Keratinocyte (primary cell): ENCODE results near the gene FAM83G. TPM values are rescaled to one million over a fixed set of nuclear protein-coding genes. Genes with fewer than 3 reads are reported as not detected.

Source experiments
- DNase-seq: peaks from one replicate; pipeline ENCODE4 v3.0.0-alpha.2; 2011; ENCODE audit warnings: low read depth, missing footprints, low spot score
- FAIRE-seq: peaks from 2 replicates; lab custom pipeline; 2011; peaks lifted over from hg19 to GRCh38; lab: Jason Lieb, UNC
- H2AFZ ChIP-seq: 2 replicates; pipeline ENCODE4 v1.6.0; 2012; ENCODE audit warnings: low read length, control low read depth, inconsistent platforms; ENCODE audit not compliant: control insufficient read depth
- H3K27ac ChIP-seq: 2 replicates; pipeline ENCODE4 v1.5.1; 2011; ENCODE audit warnings: low read length; ENCODE audit not compliant: control insufficient read depth, insufficient read depth
- H3K27me3 ChIP-seq: 3 replicates; pipeline ENCODE4 v1.6.0; 2011; ENCODE audit warnings: low read length; ENCODE audit not compliant: control insufficient read depth, insufficient read depth; ENCODE audit errors: extremely low read depth
- H3K36me3 ChIP-seq, 2 experiments: 2 replicates in 1 of 2; 3 replicates in 1 of 2; pipeline ENCODE4 v1.5.1; 2011; ENCODE audit warnings: low read length in 2 of 2, mild to moderate bottlenecking in 1 of 2; ENCODE audit not compliant: control insufficient read depth in 2 of 2, insufficient read depth in 2 of 2; ENCODE audit errors: extremely low read depth in 1 of 2
- H3K4me1 ChIP-seq: 3 replicates; pipeline ENCODE4 v1.5.1; 2011; ENCODE audit warnings: low read length; ENCODE audit not compliant: control insufficient read depth, insufficient read depth; ENCODE audit errors: extremely low read depth
- H3K4me2 ChIP-seq: 3 replicates; pipeline ENCODE4 v1.6.0; 2011; ENCODE audit warnings: low read depth, low read length; ENCODE audit not compliant: control insufficient read depth, insufficient read depth; ENCODE audit errors: extremely low read depth
- H3K4me3 ChIP-seq, 3 experiments: fragments of 200-600 bp in 1 of 3; sonication (generic) in 1 of 3; 2 replicates in 2 of 3; 3 replicates in 1 of 3; pipeline ENCODE4 v1.5.1; 2011 to 2016; ENCODE audit warnings: low read length in 3 of 3, mild to moderate bottlenecking in 3 of 3, control low read depth in 2 of 3, inconsistent platforms in 1 of 3, low read depth in 1 of 3, mixed read lengths in 1 of 3, mixed run types in 1 of 3, moderate library complexity in 1 of 3; ENCODE audit not compliant: control insufficient read depth in 2 of 3, insufficient read depth in 2 of 3; ENCODE audit errors: extremely low read depth in 1 of 3
- H3K79me2 ChIP-seq: 2 replicates; pipeline ENCODE4 v1.6.0; 2012; ENCODE audit warnings: low read length; ENCODE audit not compliant: control insufficient read depth, insufficient read depth
- H3K9ac ChIP-seq: 3 replicates; pipeline ENCODE4 v1.6.0; 2011; ENCODE audit warnings: low read length; ENCODE audit not compliant: control insufficient read depth, insufficient read depth; ENCODE audit errors: extremely low read depth
- H3K9me1 ChIP-seq: 3 replicates; pipeline ENCODE4 v1.6.0; 2011; ENCODE audit warnings: low read length; ENCODE audit not compliant: control insufficient read depth, insufficient read depth; ENCODE audit errors: extremely low read depth
- H3K9me3 ChIP-seq: 2 replicates; pipeline ENCODE4 v1.5.1; 2012; ENCODE audit warnings: low read depth, low read length; ENCODE audit not compliant: control insufficient read depth
- H4K20me1 ChIP-seq: 3 replicates; pipeline ENCODE4 v1.6.0; 2011; ENCODE audit warnings: low read length; ENCODE audit not compliant: control insufficient read depth, insufficient read depth; ENCODE audit errors: extremely low read depth
- EZH2 ChIP-seq: IDR thresholded peaks from one replicate; pipeline ENCODE4 v1.6.1; 2012; ENCODE audit warnings: inconsistent platforms, mild to moderate bottlenecking, low read length, moderate library complexity
- dilution Hi-C: fragments of 300-500 bp; cut with MboI; formaldehyde crosslinking; loops from one replicate; pipeline ENCODE4 v1.7.0; 2020; ENCODE audit warnings: low sequenced_read_pairs; ENCODE audit not compliant: extremely low pct_ligation_motif_present
- polyA plus RNA-seq, 5 experiments: library from polyadenylated mRNA; depleted of rRNA in 3 of 5; stranded (reverse) in 3 of 5; stranded (forward) in 1 of 5; unstranded in 1 of 5; fragments of >200 nt; gene quantifications; 1 replicate in 1 of 5; 2 replicates in 3 of 5; 3 replicates in 1 of 5; pipeline versions ENCODE4 v1.2.1 to v1.2.3, GENCODE V29; 2011 to 2012; ENCODE audit warnings: missing spikeins in 2 of 5, low read depth in 1 of 5, low replicate concordance in 1 of 5
- TF ChIP-seq, protein P1 (sequence below), 3 experiments: IDR thresholded peaks in 1 of 3; conservative IDR thresholded peaks in 1 of 3; optimal IDR thresholded peaks in 1 of 3; 2 replicates in 2 of 3; 3 replicates in 1 of 3; pipeline versions ENCODE3 to v1.5.1; 2011; ENCODE audit warnings: low read length in 3 of 3, mild to moderate bottlenecking in 3 of 3, moderate library complexity in 2 of 3, control low read depth in 1 of 3, inconsistent platforms in 1 of 3; ENCODE audit not compliant: insufficient read depth in 2 of 3; ENCODE audit errors: extremely low read depth in 1 of 3

Gene FAM83G
- polyA plus RNA-seq, 1 donor (not counting 4 experiments of a cell fraction or from before 2014, with no cell fraction given) = 23.2 TPM

DNA sequence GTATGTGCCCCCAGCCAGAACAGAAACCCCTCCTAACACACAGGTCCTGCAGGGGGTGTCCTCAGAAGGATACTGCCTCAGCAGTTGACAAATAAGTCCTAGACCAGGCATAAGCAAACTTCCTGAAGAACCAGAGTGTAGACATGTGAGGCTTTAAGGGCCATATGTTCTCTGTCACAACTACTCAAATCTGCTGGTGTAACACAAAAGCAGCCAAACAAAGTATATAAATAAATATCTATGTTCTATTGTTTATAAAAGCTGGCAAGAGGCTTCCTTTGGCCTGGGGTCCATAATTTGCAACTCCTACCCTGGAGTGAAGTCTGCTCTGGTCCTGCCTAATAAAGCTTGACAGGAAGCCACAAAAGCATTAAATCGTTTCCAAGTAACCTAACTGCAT, 9.9 kb downstream of the FAM83G start:
- dilution Hi-C loops = no loop called here
- Histone ChIP-seq H3K79me2 (peaks cover 97% of the 10 kb centered on the region), H3K4me2 (peak overlapping the region; percentile 56), H4K20me1 (peaks cover 61% of the 10 kb centered on the region), H3K27ac (no peak overlapping the region), H3K27me3 (no peaks in the 10 kb centered on the region), H3K9me1 (peaks cover 7% of the 10 kb centered on the region), H2AFZ (no peak overlapping the region), H3K9me3 (no peaks in the 10 kb centered on the region), H3K4me1 (peaks cover 78% of the 10 kb centered on the region), H3K9ac (no peak overlapping the region), H3K36me3 (peaks cover 9 to 54% of the 10 kb centered on the region in 2 experiments), H3K4me3 (no peak overlapping the region)
- no peak for DNase-seq
- TF ChIP-seq, protein P1, sequence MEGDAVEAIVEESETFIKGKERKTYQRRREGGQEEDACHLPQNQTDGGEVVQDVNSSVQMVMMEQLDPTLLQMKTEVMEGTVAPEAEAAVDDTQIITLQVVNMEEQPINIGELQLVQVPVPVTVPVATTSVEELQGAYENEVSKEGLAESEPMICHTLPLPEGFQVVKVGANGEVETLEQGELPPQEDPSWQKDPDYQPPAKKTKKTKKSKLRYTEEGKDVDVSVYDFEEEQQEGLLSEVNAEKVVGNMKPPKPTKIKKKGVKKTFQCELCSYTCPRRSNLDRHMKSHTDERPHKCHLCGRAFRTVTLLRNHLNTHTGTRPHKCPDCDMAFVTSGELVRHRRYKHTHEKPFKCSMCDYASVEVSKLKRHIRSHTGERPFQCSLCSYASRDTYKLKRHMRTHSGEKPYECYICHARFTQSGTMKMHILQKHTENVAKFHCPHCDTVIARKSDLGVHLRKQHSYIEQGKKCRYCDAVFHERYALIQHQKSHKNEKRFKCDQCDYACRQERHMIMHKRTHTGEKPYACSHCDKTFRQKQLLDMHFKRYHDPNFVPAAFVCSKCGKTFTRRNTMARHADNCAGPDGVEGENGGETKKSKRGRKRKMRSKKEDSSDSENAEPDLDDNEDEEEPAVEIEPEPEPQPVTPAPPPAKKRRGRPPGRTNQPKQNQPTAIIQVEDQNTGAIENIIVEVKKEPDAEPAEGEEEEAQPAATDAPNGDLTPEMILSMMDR (optimal IDR thresholded peaks at IDR 0.05 in 1 of 3, IDR thresholded peaks at IDR 0.05 in 1 of 3, conservative IDR thresholded peaks at IDR 0.05 in 1 of 3; ENCODE audit: extremely low read depth in 1 of 3, insufficient read depth in 2 of 3, low read length in 3 of 3) = no peak
- no peak for TF ChIP-seq EZH2
- no peak for FAIRE-seq

DNA sequence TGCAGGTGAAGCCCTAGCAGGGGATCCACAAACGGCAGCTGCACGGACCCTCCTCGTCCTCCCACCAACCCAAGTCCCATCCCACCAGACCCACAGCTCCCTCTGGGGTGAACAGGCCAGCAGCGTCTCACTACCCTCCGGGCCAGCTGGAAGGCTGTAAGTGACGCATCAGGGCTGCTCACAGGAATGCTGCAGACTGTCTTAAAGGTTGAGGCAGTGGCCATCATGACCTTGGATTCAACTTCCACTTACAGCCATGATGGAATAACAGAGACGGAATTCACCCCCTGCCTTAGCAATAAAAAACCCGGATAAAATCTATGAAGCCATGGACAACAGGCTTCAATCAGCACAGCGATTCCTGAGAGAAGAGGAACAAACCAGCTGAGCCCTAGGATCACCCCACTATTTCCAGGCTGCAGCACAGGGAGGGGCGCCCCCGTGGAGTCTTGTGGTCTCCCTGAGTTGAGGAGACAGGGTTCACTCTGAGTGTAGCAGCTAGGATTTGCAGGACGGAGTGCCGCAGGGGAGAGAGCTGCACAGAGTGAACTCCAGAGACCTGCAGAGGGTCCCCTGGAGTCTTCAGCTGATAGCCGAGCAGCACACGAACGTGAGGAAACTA, 10.5 kb downstream of the FAM83G start:
- no peak for FAIRE-seq

More for the DNA sequence above, 10.5 kb downstream of the FAM83G start:
- Histone ChIP-seq H2AFZ (no peak overlapping the region), H4K20me1 (peaks cover 66% of the 10 kb centered on the region), H3K9me3 (no peaks in the 10 kb centered on the region), H3K36me3 (peaks cover 14 to 50% of the 10 kb centered on the region in 2 experiments), H3K4me3 (no peak overlapping the region), H3K27me3 (no peaks in the 10 kb centered on the region), H3K9ac (no peak overlapping the region), H3K27ac (no peak overlapping the region), H3K4me1 (peaks cover 72% of the 10 kb centered on the region), H3K79me2 (peaks cover 97% of the 10 kb centered on the region), H3K9me1 (peaks cover 5% of the 10 kb centered on the region), H3K4me2 (peak overlapping the region; percentile 56)
- dilution Hi-C loops = no loop called here
- TF ChIP-seq, protein P1 (optimal IDR thresholded peaks at IDR 0.05 in 1 of 3, IDR thresholded peaks at IDR 0.05 in 1 of 3, conservative IDR thresholded peaks at IDR 0.05 in 1 of 3; ENCODE audit: extremely low read depth in 1 of 3, insufficient read depth in 2 of 3, low read length in 3 of 3) = no peak
- no peak for TF ChIP-seq EZH2
- DNase-seq = no peak
